ENCODE results near the gene MKRN1. TPM values are rescaled to one million over a fixed set of nuclear protein-coding genes. Genes with fewer than 3 reads are reported as not detected.

The MKRN1 gene
- total and polyA plus RNA-seq, 2 experiments from 2014 or later: 63.7 to 71.5 TPM

DNA sequence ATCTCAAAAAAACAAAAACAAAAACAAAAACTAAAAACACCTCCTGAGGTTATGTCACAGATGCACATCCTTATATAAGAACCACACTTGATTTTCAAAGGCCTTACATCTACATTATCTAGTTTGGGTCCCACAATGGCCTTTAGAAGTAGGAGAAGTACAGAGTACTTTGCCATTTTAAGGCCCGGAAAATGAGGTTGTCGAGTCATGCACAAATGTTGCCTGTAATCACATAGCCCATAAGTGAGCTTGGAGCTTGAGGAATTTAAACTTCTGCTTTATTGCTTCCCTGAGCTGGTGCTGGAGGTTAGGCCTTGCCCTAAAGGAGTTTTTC lies 9.7 kb upstream of the MKRN1 start:
- no peaks in the 10 kb centered on the region for H3K27me3 ChIP-seq
- H3K27ac ChIP-seq: no peak overlapping the region
- no peaks in the 10 kb centered on the region for H3K9me3 ChIP-seq (ENCODE audit: low read depth)
- H3K4me1 ChIP-seq (ENCODE audit: insufficient read depth): no peaks in the 10 kb centered on the region
- H3K9me2 ChIP-seq (replicated peaks; ENCODE audit: insufficient read depth): no peaks in the 10 kb centered on the region
- H2AFZ ChIP-seq: no peak overlapping the region
- H3K4me3 ChIP-seq: no peak overlapping the region
- H3K36me3 ChIP-seq (replicated peaks; ENCODE audit: insufficient read depth, low read depth): no peaks in the 10 kb centered on the region
- no peak for DNase-seq (ENCODE audit: low spot score)
- H4K20me1 ChIP-seq (ENCODE audit: insufficient read depth, poor library complexity, severe bottlenecking): no peaks in the 10 kb centered on the region
- H3K4me2 ChIP-seq: no peak overlapping the region
- H3K79me2 ChIP-seq: no peaks in the 10 kb centered on the region
- 83% methylated on average over 2 of the region's 2 CpGs for WGBS (ENCODE audit: low lambda C conversion rate, missing lambda C conversion rate)
- TF ChIP-seq EZH2 (IDR thresholded peaks at IDR 0.05; ENCODE audit: borderline replicate concordance): no peak

DNA sequence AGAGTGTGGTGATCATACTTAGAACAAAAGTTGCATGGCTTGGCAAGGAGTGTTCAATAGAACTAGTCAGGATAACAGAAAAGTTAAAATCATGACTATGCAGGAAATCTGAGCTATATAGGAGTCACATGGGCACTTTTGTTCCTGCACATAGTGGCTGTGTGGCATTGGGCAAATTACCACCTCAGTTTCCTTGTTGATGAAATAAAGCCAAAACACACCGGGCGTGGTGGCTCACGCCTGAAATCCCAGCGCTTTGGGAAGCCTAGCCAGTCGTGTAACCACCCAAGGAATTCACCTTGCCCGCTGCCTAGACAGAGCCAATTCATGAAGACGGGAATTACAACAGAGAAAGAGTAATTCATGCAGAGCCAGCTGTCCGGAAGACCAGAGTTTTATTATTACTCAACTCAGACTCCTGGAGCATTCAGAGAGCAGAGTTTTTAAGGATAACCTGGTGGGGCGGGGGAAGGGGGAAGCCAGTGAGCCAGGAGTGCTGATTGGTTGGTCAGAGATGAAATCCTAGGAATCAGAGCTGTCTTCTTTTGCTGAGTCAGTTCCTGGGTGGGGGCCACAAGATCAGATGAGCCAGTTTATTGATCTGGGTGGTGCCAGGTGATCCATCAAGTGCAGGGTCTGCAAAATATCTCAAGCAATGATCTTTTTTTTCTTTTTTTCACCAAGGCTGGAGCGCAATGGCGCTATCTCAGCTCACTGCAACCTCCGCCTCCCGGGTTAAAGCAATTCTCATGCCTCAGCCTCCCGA lies 6.4 kb upstream of the MKRN1 start:
- WGBS (ENCODE audit: low lambda C conversion rate, missing lambda C conversion rate): 66% methylated on average over 14 of the region's 14 CpGs
- no peak overlapping the region for H3K4me3 ChIP-seq
- no peak overlapping the region for H3K4me2 ChIP-seq
- H3K79me2 ChIP-seq: no peaks in the 10 kb centered on the region
- no peaks in the 10 kb centered on the region for H4K20me1 ChIP-seq (ENCODE audit: insufficient read depth, poor library complexity, severe bottlenecking)
- H3K9me3 ChIP-seq (ENCODE audit: low read depth): no peaks in the 10 kb centered on the region
- no peaks in the 10 kb centered on the region for H3K27me3 ChIP-seq
- H2AFZ ChIP-seq: no peak overlapping the region
- no peaks in the 10 kb centered on the region for H3K9me2 ChIP-seq (replicated peaks; ENCODE audit: insufficient read depth)
- TF ChIP-seq, protein P1, sequence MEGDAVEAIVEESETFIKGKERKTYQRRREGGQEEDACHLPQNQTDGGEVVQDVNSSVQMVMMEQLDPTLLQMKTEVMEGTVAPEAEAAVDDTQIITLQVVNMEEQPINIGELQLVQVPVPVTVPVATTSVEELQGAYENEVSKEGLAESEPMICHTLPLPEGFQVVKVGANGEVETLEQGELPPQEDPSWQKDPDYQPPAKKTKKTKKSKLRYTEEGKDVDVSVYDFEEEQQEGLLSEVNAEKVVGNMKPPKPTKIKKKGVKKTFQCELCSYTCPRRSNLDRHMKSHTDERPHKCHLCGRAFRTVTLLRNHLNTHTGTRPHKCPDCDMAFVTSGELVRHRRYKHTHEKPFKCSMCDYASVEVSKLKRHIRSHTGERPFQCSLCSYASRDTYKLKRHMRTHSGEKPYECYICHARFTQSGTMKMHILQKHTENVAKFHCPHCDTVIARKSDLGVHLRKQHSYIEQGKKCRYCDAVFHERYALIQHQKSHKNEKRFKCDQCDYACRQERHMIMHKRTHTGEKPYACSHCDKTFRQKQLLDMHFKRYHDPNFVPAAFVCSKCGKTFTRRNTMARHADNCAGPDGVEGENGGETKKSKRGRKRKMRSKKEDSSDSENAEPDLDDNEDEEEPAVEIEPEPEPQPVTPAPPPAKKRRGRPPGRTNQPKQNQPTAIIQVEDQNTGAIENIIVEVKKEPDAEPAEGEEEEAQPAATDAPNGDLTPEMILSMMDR (IDR thresholded peaks at IDR 0.05; ENCODE audit: poor library complexity): no peak
- TF ChIP-seq EZH2 (IDR thresholded peaks at IDR 0.05; ENCODE audit: borderline replicate concordance) (no peak), EZH2phosphoT487 (IDR thresholded peaks at IDR 0.05; ENCODE audit: low read depth, severe bottlenecking, unreplicated experiment) (no peak)
- no peaks in the 10 kb centered on the region for H3K36me3 ChIP-seq (replicated peaks; ENCODE audit: insufficient read depth, low read depth)
- H3K4me1 ChIP-seq (ENCODE audit: insufficient read depth): no peaks in the 10 kb centered on the region
- DNase-seq (ENCODE audit: low spot score): no peak
- no peak overlapping the region for H3K27ac ChIP-seq

DNA sequence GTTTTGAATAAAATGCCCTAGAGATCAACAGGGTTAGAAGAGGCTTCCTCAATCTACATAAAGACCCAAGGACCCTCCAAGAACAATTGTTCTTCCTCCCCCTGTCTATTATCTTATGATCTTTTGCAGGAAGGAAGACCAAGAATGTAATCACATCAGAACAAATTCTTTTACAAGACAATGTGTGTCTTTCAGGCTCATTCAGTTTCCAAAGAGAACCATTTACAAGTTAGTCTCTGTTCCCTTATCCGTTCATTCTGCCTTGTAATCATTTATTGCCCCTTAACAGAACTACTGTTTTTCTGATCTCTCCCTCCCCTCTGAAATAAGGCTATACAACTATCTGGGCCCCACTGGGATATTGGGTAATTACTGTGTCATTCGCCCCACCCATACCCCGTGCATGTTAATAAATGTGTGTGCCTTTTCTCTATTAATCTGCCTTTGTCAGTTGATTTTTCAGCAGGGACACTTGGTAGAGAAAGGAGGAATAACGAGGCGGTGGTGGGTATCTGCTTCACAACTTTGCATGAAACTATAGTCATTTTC lies 5.7 kb upstream of the MKRN1 start:
- Histone ChIP-seq H2AFZ (no peak overlapping the region), H3K9me3 (ENCODE audit: low read depth) (no peaks in the 10 kb centered on the region), H3K4me2 (no peak overlapping the region), H3K4me1 (ENCODE audit: insufficient read depth) (no peaks in the 10 kb centered on the region), H4K20me1 (ENCODE audit: insufficient read depth, poor library complexity, severe bottlenecking) (no peaks in the 10 kb centered on the region), H3K79me2 (no peaks in the 10 kb centered on the region), H3K4me3 (no peak overlapping the region), H3K36me3 (replicated peaks; ENCODE audit: insufficient read depth, low read depth) (no peaks in the 10 kb centered on the region), H3K27me3 (no peaks in the 10 kb centered on the region), H3K9me2 (replicated peaks; ENCODE audit: insufficient read depth) (no peaks in the 10 kb centered on the region), H3K27ac (no peak overlapping the region)
- TF ChIP-seq EZH2 (IDR thresholded peaks at IDR 0.05; ENCODE audit: borderline replicate concordance): no peak
- no peak for DNase-seq (ENCODE audit: low spot score)
- 36% methylated on average over 5 of the region's 5 CpGs for WGBS (ENCODE audit: low lambda C conversion rate, missing lambda C conversion rate)

DNA sequence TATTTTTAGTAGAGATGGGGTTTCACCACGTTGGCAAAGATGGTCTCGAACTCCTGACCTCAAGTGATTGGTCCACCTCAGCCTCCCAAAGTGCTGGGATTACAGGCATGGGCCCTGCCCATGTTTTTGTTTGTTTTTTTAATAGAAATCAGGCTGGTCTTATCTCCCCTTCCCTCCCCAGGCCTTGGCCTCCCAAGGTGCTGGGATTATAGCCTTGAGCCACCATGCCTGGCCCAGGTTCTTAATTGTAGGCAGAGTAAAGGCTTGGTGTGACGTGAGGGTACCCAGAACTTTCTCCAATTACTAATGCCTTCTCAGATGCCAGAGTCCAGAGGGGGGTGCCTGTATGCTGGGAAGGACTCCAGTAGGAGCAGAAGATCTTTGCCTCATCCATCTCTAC lies 5.2 kb upstream of the MKRN1 start:
- Histone ChIP-seq H3K36me3 (replicated peaks; ENCODE audit: insufficient read depth, low read depth) (no peaks in the 10 kb centered on the region), H3K4me2 (no peak overlapping the region), H2AFZ (no peak overlapping the region), H3K9me3 (ENCODE audit: low read depth) (no peaks in the 10 kb centered on the region), H3K27me3 (no peaks in the 10 kb centered on the region), H4K20me1 (ENCODE audit: insufficient read depth, poor library complexity, severe bottlenecking) (no peaks in the 10 kb centered on the region), H3K9me2 (replicated peaks; ENCODE audit: insufficient read depth) (no peaks in the 10 kb centered on the region), H3K4me1 (ENCODE audit: insufficient read depth) (no peaks in the 10 kb centered on the region), H3K27ac (no peak overlapping the region), H3K79me2 (no peaks in the 10 kb centered on the region), H3K4me3 (no peak overlapping the region)
- WGBS (ENCODE audit: low lambda C conversion rate, missing lambda C conversion rate): 61% methylated on average over 3 of the region's 3 CpGs
- DNase-seq (ENCODE audit: low spot score): no peak
- TF ChIP-seq, protein P1 (IDR thresholded peaks at IDR 0.05; ENCODE audit: poor library complexity): no peak
- TF ChIP-seq EZH2 (IDR thresholded peaks at IDR 0.05; ENCODE audit: borderline replicate concordance) (no peak), EZH2phosphoT487 (IDR thresholded peaks at IDR 0.05; ENCODE audit: low read depth, severe bottlenecking, unreplicated experiment) (no peak)
